Large intestine (tissue), 3 donors: ENCODE data around the gene HORMAD1. TPM values are rescaled to one million over a fixed set of nuclear protein-coding genes. Genes with fewer than 3 reads are reported as not detected.

Source experiments
- DNase-seq, 2 donors: peaks; one replicate each; pipeline versions ENCODE4 v3.0.0 to v3.0.0-alpha.2; 2013
- H3K27ac ChIP-seq: one replicate; pipeline ENCODE4 v1.5.1; 2013; ENCODE audit warnings: low read length
- H3K27me3 ChIP-seq: 2 replicates; pipeline ENCODE4 v1.6.1; 2013; ENCODE audit warnings: low read length; ENCODE audit not compliant: control insufficient read depth, insufficient read depth
- H3K36me3 ChIP-seq: 2 replicates; pipeline ENCODE4 v1.6.1; 2013; ENCODE audit warnings: low read length; ENCODE audit not compliant: control insufficient read depth, insufficient read depth
- H3K4me1 ChIP-seq: one replicate; pipeline ENCODE4 v1.6.1; 2013; ENCODE audit warnings: low read length; ENCODE audit not compliant: control insufficient read depth, insufficient read depth
- H3K4me3 ChIP-seq: one replicate; pipeline ENCODE4 v1.5.1; 2013; ENCODE audit warnings: low read length
- H3K9me3 ChIP-seq: one replicate; pipeline ENCODE4 v1.6.1; 2013; ENCODE audit warnings: mild to moderate bottlenecking, low read depth, low read length, moderate library complexity; ENCODE audit not compliant: control insufficient read depth
- WGBS: methylation state at CpG from one replicate; pipeline ENCODE4 v1.1.5; 2013; ENCODE audit warnings: low lambda C conversion rate; ENCODE audit not compliant: insufficient coverage; 5-methylcytosine and 5-hydroxymethylcytosine counted together
- polyA plus RNA-seq: library from polyadenylated mRNA; unstranded; fragments of 120-200 nt; gene quantifications from one replicate; pipeline ENCODE4 v1.2.1, GENCODE V29; 2013

HORMAD1 gene
- polyA plus RNA-seq, 1 donor = 0.21 TPM

- H3K27ac ChIP-seq = no peak overlapping the region
- no peak overlapping the region for H3K4me3 ChIP-seq
- H3K4me1 ChIP-seq = no peaks in the 10 kb centered on the region
- no peaks in the 10 kb centered on the region for H3K36me3 ChIP-seq
- no peaks in the 10 kb centered on the region for H3K27me3 ChIP-seq
- no peaks in the 10 kb centered on the region for H3K9me3 ChIP-seq
- no peak for DNase-seq
These were observed 17.3 kb downstream of the HORMAD1 start for GRCh38 chr1:150703427-150703826.

GRCh38 chr1:150696995-150697927, 23.4 kb downstream of the HORMAD1 start, which contains the start of gene GOLPH3L:
TSS of gene GOLPH3L (minus strand) at chr1:150697154. CDS start at chr1:150694838, 2,316 bp downstream.
- H3K4me3 ChIP-seq = peak within 1 kb of the TSS; percentile 85
- H3K4me1 ChIP-seq = no peaks in the 10 kb centered on the region
- H3K27ac ChIP-seq = peak within 1 kb of the TSS; percentile 89
- 0% methylated on average over 2 of the region's 18 CpGs for WGBS
- peak; percentile 98 to 100 for DNase-seq
- H3K27me3 ChIP-seq = no peaks in the 10 kb centered on the region
- peaks cover 18% of the 10 kb centered on the region for H3K36me3 ChIP-seq
- H3K9me3 ChIP-seq = no peaks in the 10 kb centered on the region

GRCh38 chr1:150696590-150696989, 24.1 kb downstream of the HORMAD1 start:
- WGBS = 0% methylated on average over 1 of the region's 6 CpGs
- Histone ChIP-seq H3K27me3 (no peaks in the 10 kb centered on the region), H3K27ac (peak overlapping the region; percentile 89), H3K36me3 (peaks cover 18% of the 10 kb centered on the region), H3K4me1 (no peaks in the 10 kb centered on the region), H3K4me3 (peak overlapping the region; percentile 85), H3K9me3 (no peaks in the 10 kb centered on the region)
- peak in 1 of 2 donors; percentile 1 for DNase-seq

GRCh38 chr1:150696162-150696561, 24.5 kb downstream of the HORMAD1 start:
- WGBS = no CpG with 5 or more reads among the region's 1 CpG
- Histone ChIP-seq H3K4me3 (peak overlapping the region; percentile 85), H3K27ac (peak overlapping the region; percentile 53), H3K27me3 (no peaks in the 10 kb centered on the region), H3K4me1 (no peaks in the 10 kb centered on the region), H3K36me3 (peaks cover 20% of the 10 kb centered on the region), H3K9me3 (no peaks in the 10 kb centered on the region)
- peak; percentile 10 to 44 for DNase-seq

GRCh38 chr1:150695561-150695960, 25.1 kb downstream of the HORMAD1 start:
- WGBS = 95% methylated on average over 3 of the region's 4 CpGs
- Histone ChIP-seq H3K9me3 (no peaks in the 10 kb centered on the region), H3K36me3 (peaks cover 23% of the 10 kb centered on the region), H3K27ac (no peak overlapping the region), H3K4me3 (peak overlapping the region; percentile 85), H3K27me3 (no peaks in the 10 kb centered on the region), H3K4me1 (no peaks in the 10 kb centered on the region)
- DNase-seq = peak; percentile 8 to 31

GRCh38 chr1:150692720-150693119, 28.0 kb downstream of the HORMAD1 start:
- no peak overlapping the region for H3K4me3 ChIP-seq
- no peaks in the 10 kb centered on the region for H3K4me1 ChIP-seq
- 89% methylated on average over 2 of the region's 3 CpGs for WGBS
- no peaks in the 10 kb centered on the region for H3K9me3 ChIP-seq
- H3K27ac ChIP-seq = no peak overlapping the region
- no peak for DNase-seq
- H3K27me3 ChIP-seq = no peaks in the 10 kb centered on the region
- peaks cover 39% of the 10 kb centered on the region for H3K36me3 ChIP-seq

- Histone ChIP-seq H3K4me1 (no peaks in the 10 kb centered on the region), H3K9me3 (no peaks in the 10 kb centered on the region), H3K27ac (no peak overlapping the region), H3K36me3 (peaks cover 31% of the 10 kb centered on the region), H3K27me3 (no peaks in the 10 kb centered on the region), H3K4me3 (no peak overlapping the region)
- no peak for DNase-seq
- 100% methylated on average over 1 of the region's 1 CpG for WGBS
These were observed 31.9 kb downstream of the HORMAD1 start for GRCh38 chr1:150688763-150689162.

GRCh38 chr1:150686275-150686674, 34.4 kb downstream of the HORMAD1 start:
- no peak for DNase-seq
- H3K4me3 ChIP-seq = no peak overlapping the region
- peaks cover 34% of the 10 kb centered on the region for H3K36me3 ChIP-seq
- H3K9me3 ChIP-seq = no peaks in the 10 kb centered on the region
- WGBS = 80% methylated on average over 1 of the region's 3 CpGs
- no peaks in the 10 kb centered on the region for H3K27me3 ChIP-seq
- no peak overlapping the region for H3K27ac ChIP-seq
- no peaks in the 10 kb centered on the region for H3K4me1 ChIP-seq

- WGBS = no CpG with 5 or more reads among the region's 1 CpG
- Histone ChIP-seq H3K4me1 (no peaks in the 10 kb centered on the region), H3K36me3 (peaks cover 24% of the 10 kb centered on the region), H3K27ac (no peak overlapping the region), H3K9me3 (no peaks in the 10 kb centered on the region), H3K27me3 (no peaks in the 10 kb centered on the region), H3K4me3 (no peak overlapping the region)
- no peak for DNase-seq
These were observed 36.8 kb downstream of the HORMAD1 start for GRCh38 chr1:150683914-150684313.

GRCh38 chr1:150678988-150679387, 41.7 kb downstream of the HORMAD1 start:
- WGBS = 100% methylated on average over 1 of the region's 1 CpG
- Histone ChIP-seq H3K4me1 (no peaks in the 10 kb centered on the region), H3K27me3 (no peaks in the 10 kb centered on the region), H3K27ac (no peak overlapping the region), H3K36me3 (peaks cover 22% of the 10 kb centered on the region), H3K9me3 (no peaks in the 10 kb centered on the region), H3K4me3 (no peak overlapping the region)
- no peak for DNase-seq
